Raji (cell line): ENCODE measurements around the gene TRAM2.

Experiments used
- POLR2A ChIP-seq: IDR thresholded peaks from 2 replicates; pipeline ENCODE4 v1.6.1; 2011; ENCODE audit warnings: low read depth, low read length, control low read depth; ENCODE audit not compliant: insufficient read depth

The TRAM2 gene

DNA sequence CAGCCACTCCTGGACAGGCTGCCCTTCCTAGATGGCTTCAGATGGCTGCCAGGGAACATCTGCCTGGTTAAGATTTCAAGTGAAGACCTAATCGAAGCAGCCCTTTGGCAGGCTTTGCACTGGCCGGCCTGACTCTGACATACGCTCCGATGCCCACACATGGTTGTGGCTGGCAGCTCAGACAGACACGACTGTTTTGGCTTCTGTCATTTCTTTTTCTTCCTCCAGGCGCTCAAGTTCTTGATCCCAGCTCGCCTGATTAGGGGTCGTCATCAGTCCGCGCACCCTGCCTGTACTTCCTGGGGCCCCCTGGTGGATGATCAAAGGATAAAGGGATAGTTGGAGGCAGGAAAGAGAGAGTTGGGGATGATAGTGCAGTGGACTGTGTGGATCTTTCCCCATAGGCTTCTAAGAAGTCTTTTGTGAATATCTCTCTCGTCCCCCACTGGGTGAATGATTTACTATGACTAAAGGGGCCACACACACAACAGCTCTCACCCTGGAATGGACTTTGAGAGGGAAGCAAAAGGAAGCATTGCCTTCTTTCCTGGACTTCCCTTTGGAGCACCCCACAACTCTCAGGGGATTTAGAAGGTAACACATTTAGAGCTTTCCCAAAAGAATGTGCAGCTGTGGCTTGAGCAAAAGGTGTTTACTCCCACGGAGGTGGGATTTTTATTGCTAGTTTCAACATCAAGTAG is 21.4 kb upstream of the TRAM2 start:
- TF ChIP-seq POLR2A, result no peak

DNA sequence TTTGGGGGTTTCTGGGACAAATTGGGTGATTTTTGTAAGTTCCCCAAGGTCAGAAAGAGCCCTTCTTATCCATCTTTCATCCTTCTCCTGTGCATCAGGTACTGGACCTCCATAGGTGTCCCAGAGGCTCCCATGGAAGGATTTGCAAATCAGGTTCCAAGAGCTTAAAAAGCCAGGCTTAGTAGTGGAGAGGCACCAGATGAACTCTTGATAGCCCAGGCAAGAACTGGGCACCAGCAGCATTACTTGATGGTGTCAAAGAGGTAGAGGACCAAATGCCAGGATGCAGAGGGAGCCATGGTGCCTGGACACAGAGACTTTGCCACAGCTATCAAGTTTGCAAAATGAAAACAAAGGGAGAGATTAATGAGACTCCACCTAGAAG is 20.9 kb upstream of the TRAM2 start:
- no peak for TF ChIP-seq POLR2A

DNA sequence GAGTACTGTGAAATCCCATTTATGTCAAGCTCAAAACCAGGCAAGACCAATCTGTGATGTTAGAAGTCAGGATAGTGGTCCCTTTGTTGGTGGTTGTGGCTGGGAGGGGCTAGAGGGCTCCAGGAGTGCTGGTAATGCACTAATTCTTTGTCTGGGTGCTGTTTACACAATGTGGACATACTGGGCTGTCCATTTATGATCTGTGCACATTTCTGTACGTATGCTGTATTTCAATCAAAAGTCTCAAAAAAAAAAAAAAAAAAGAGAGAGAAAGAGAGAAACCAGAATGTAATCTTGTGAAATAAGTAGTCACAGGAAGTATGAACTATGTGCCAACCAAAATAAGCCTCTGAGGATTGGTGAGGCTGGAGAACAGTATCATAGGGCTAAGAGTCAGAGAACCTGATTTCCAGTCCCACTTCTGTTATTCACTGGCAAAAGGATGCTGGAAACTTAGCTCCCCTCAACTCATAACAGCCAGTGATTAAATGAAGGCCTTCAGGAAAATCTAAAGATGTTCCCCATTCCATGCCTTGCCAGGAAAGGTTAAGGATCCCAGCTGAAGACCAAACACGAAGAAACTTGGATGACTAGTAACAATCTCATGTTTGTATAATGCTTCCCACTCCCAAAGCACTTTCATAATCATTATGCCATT is 19.6 kb upstream of the TRAM2 start:
- TF ChIP-seq POLR2A, result no peak

DNA sequence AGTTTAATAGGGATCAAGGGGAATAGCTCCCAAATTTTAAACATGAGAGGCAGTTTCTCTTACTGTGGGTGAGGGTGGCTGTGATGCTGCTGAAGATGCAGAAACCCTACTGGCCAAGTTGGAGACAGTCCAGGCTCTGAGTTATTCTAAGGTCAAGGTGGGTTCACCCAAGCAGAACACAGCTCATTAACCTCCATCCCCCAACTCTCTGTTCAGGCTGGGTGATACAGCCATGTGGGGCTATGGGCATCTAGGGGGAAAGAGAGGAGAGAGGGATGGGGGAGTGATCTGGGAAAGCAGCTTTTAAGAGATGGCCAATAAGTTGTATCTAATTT is 18.9 kb upstream of the TRAM2 start:
- TF ChIP-seq POLR2A, result no peak

DNA sequence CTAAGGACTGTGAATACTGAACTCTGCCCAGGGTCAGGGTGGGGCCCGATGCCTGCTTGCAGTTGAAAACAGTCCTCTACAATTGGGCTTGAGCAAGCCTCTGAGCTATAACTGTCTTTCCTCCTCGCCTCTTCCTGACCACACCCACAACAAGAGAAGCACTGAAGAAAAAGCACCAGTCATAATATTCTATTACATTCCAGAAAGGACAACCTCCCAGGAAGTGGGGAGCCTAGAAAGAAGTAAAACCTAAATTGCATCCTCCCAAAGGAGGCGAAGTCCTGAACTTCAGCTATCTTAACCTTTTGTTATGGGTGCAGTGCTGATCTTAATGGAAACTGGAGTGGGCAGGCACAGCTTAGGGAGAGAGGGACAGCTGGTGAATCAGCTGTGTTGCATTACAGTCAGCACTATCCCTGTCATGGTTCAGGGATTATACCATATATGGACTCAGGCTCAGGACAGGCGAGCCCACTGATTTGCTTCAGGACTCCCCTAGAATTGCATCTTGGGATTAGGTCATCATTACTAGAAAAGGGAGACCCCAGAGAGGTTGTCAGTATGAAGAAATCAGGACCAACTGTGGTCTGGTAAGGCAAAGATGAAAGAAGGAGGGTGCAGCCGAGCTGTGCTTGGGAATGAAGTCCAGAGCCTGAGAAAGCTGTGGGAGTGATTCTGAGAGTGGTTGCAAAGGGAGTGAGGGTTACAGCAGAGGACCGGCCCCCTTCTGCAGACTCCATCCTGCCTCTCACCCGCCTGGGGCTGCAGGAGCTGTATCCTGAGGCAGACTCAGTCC is 18.3 kb upstream of the TRAM2 start:
- TF ChIP-seq POLR2A, result no peak

DNA sequence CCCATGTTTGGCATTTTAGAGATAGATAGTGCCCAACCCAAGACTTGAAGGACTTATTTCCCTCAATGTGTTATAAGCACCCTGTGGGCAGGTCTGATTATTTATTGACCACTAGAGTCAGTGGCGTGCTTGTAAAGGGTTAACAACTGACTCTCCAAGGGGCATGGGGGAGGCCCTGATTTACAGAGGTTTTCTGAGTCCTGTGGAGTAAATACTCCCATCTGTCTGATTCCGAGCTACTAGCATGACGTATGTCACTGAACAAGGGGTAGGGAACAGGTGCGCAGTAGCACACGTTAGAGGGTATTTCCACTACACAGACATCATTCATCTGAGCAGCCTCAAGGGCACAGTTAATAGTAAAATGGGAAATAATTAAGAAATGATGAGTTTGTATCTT is 17.4 kb upstream of the TRAM2 start:
- no peak for TF ChIP-seq POLR2A

DNA sequence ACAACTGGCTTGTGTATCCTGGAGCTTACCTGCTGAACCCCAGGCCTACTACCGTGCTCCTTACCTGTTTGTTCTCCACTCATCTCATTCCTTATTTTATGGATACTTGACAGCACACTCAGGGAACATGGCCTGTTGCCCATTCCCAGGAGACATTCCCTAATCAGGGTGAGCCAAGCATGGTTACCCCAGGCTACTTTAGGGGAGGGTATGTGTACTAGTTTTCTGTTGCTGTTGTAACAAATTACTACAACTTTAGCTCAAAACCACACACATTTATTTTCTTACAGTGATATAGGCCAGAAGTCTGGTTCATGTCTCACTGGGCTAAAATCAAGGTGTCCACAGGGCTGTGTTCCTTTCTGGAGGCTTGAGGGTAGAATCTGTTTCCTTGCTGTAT is 15.0 kb upstream of the TRAM2 start:
- TF ChIP-seq POLR2A, result no peak

DNA sequence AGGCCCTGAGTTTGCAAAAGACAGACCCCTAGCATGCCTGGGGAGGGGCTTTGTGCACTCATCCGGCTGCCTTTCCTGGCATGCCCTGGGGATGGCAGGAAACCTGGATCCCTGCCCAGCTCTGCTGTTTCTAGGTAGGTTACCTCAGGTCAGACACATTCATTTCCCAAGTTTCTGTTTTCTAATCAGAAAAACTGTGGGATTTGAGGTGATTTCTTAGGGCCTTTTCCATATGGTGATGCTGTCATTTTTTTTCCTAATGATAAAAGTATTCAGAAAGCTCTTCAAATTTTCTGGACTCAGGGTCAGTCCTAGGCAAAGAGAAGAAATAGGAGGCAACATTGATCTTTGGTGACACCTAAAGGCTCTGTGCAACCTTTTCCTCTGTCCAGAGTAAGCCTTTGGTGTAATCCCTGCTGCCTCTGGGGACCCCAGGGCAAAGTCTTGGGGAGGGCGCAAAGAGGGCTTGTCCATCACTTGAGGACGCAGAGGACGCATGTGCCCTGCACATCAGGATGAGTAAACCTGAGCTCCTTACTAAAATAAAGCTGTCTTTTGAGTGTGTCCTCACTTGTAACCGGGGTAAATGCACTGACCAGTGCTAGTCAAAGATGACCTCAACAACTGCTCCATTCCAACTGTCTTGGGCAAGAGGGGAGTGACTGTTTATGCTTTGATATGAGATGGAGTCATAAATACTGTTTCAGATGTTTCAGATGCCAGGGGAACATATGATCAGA is 13.5 kb upstream of the TRAM2 start:
- TF ChIP-seq POLR2A, result no peak

DNA sequence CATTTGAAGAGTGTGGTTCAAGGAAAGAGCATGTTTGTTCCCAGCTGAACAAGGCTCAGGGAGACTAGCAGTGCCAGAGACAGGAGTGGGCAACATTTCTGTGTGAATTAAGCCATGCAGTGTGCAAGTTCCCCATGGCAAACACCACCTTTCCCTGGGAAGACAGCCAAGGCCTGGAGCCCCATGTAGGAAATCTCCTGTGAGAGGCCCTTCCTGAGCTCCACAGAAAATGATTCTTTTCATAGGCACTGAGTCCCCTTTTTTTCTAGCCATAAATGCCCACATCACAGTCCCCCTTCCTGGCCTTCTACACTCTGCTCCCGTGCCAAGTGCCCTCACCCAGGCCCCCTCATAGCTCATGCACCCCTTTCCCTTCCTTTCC is 11.8 kb upstream of the TRAM2 start:
- TF ChIP-seq POLR2A, result no peak

DNA sequence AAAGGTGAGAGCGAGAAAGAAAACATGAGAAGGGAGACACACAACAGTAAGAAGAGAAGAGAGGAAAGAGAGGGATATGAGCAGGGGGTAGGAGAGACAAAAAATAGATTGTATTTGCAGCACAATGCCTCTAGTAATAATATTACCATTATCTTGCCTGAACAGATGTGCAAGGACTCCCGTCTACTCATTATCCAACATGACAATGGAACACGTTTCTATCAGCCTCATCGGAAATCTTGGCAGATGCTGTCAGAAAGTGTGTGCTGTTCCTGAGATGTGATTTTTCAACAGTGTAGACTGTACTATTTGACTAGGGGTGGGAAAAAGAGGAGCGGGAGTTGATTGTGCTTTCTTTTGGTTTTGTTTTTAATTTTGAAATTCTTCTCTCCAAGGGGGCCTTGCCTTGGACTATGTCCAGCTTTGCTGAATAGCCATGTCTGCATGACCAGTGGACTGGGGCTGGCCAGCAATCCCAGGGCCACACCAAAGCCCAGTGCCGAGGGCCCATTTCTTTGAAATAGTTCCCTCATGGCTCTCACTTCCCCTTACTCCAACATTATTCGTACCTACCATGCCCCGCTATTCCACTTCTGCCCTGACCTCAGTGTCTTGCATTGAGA is 11.3 kb upstream of the TRAM2 start:
- no peak for TF ChIP-seq POLR2A

DNA sequence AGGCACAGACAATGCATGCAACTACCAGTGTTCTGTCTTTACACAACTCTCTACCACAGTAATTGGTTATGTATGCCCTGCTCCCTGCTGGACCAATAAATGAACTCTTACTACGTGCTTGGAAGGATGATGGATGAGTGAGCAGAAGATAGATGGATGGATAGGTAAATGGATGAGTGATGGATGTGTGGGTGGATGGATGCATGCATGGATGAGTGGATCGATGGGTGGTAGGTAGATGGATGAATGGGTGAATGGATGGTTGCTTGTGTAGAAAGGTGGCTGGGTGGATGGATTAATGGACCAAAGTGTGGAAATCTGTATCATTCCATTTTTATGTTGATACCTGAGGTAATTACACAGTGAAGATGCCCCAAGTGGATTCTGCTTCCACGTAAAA is 10.1 kb upstream of the TRAM2 start:
- no peak for TF ChIP-seq POLR2A

DNA sequence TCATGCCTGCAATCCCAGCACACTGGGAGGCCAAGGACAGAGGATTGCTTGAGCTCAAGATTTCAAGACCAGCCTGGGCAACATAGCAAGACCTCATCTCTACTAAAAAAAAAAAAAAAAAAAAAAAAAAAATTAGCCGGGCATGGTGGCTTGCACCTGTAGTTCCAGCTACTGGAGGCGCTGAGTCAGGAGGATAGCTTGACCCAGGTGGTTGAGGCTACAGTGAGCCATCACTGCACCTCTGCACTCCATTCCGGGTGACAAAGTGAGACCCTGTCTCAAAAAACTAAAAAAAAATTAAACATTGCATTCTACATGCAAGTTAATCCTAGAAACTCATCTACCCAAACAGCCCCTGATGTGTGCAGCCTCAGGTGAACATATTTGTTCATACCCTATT is 7.3 kb upstream of the TRAM2 start:
- TF ChIP-seq POLR2A, result no peak

DNA sequence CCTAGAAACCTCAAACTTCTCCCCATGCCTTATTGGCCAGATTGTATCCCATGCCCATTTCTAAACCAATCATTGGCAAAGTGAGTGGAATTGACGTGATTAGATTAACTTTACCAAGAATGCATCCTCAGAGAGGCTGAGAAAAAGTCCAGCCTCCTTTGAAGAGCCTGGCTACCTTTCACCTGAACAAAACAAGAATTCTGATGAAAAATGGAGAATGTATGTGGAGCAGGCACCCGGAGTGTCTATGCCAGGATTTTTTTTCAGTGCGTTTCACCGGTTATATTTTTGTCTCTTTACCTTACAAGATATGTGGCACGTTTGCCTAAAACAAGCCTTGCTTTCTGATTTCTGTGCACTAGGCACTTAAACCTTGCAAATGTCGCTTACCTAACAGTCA is 6.1 kb upstream of the TRAM2 start:
- TF ChIP-seq POLR2A, result no peak

DNA sequence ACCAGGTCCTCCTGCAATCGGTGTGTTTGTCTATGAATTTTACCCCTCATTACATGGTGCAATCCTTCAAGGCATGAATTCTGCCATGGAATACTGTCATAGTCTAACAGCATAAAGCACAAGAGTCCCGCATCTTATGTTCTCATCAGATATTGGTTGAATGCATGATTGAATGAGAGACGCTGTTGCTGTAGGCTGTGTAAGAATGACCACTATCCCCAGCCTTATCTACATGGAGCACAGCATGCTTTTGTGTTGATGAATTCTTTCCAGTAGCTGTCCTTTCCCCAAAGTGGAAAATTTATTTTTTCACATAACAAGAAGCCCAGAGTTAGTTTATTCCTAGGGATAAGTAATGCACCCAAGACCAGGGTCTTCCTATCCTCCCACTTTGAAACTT is 5.6 kb upstream of the TRAM2 start:
- no peak for TF ChIP-seq POLR2A

DNA sequence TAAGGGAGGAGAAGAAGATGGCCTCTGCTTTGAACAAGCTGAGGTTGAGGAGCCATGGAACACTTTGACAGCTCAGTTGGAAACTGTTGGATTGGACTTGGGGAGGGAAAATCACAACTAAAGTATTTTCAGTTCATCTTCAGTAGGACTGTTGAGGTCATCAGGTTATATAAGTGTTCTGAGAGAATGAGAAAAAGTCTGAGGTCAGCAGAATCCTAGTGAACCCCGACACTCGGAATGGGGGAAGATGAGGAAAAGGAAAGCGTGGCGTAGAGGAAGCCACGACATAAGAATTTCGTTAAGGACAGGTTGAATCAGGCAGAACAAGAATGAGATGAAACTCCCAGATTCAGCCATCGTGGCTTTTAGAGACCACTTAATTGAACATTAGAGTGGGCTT is 4.0 kb upstream of the TRAM2 start:
- TF ChIP-seq POLR2A, result no peak
